DMS153 treated with DMSO at 0.1 percent for 48 hours (cell line): ENCODE data around the gene HSPA1B.

Source experiments
- DNase-seq: peaks from one replicate; lab custom pipeline; 2025; ENCODE audit not compliant: unreplicated experiment; lab: John Stamatoyannopoulos, UW

The HSPA1B gene

DNA sequence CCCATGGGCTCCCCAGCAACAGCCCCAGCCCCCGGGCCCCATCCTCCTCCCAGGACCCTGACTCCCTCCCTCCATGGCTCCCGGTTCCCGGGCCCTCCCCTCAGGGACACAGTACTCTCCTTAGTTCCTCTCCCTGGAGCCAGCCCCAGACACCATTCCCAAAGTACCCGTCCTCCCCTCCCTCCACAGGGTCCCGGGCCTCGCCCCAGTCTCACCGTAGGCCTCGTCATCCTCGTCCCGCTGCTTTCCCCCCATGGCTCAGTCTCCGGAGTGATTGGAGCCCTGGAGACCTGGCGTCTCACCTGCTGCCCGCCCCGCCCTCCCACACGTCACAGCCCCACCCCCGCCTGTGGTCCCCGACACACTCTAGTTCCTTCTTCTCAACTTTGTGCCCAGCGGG is 51.2 kb downstream of the HSPA1B start, which contains the start of gene SLC44A4:
Gene SLC44A4, minus strand, starts transcription at position 272 of the 400 bp plus-strand sequence. Its CDS starts 17 bp downstream, at position 255.
- DNase-seq = no peak

DNA sequence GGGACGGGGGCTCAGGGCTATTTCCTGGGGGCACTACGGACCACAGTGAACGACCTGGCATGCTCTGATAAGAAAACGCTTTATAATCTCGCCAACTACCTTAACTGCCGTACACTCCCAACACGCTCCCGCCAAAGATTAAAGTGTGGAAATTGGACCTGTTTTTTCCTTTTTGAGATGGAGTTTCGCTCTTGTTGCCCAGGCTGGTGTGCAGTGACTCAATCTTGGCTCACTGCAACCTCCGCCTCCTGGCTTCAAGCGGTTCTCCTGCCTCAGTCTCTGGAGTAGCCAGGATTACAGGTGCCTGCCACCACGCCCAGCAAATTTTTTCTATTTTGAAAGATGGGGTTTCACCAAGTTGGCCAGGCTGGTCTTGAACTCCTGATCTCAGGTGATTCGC is 51.6 kb downstream of the HSPA1B start:
- no peak for DNase-seq
